RWPE1 (cell line): ENCODE measurements around the gene COL9A3.

Experiments
- CTCF ChIA-PET: fragments of 350-600 bp; sonication (Branson Sonifier 250); formaldehyde crosslinking; extraction: SDS; loops from one replicate; lab custom pipeline; 2021; lab: Yijun Ruan, JAX
- POLR2A ChIA-PET: fragments of 400-600 bp; formaldehyde crosslinking; extraction: SDS; loops from one replicate; lab custom pipeline; 2020; ENCODE audit warnings: antibody characterized with exemption; ENCODE audit not compliant: low non-redundant PET; lab: Yijun Ruan, JAX
- DNase-seq: peaks from one replicate; pipeline ENCODE4 v3.0.0; 2012; ENCODE audit warnings: low spot score
- H3K27ac ChIP-seq: fragments of 450-650 bp; 2 replicates; pipeline ENCODE4 v1.5.1; 2017
- CTCF ChIP-seq: fragments of 450-650 bp; conservative IDR thresholded peaks from 2 replicates; pipeline ENCODE4 v1.5.1; 2017; ENCODE audit warnings: low read depth, mild to moderate bottlenecking

The COL9A3 gene

GRCh38 chr20:62820208-62820961 is 3.5 kb downstream of the COL9A3 start:
- DNase-seq, result no peak
- POLR2A ChIA-PET, result no interaction called here
- H3K27ac ChIP-seq, result peak overlapping the region; percentile 69
- TF ChIP-seq CTCF, result no peak
- CTCF ChIA-PET, result interaction anchor here (0.6 to 2.5 kb wide), 2 partner anchors 12 to 131 kb away, joined by 5 to 14 read pairs; no protein-coding TSS in a partner anchor

GRCh38 chr20:62820962-62821725 is 4.3 kb downstream of the COL9A3 start:
- TF ChIP-seq CTCF, result no peak
- CTCF ChIA-PET, result no interaction called here
- POLR2A ChIA-PET, result interaction anchor here (0.5 kb wide), 1 partner anchor 16 kb away, joined by 3 read pairs; no protein-coding TSS in a partner anchor
- peak overlapping the region; percentile 69; the same call in 1 of the 2 replicates for H3K27ac ChIP-seq
- DNase-seq, result no peak

- DNase-seq, result no peak
- POLR2A ChIA-PET, result interaction anchor here (0.5 to 0.6 kb wide), 2 partner anchors 16 to 35 kb away, joined by 3 read pairs; no protein-coding TSS in a partner anchor
- TF ChIP-seq CTCF, result no peak
- CTCF ChIA-PET, result interaction anchor here (0.7 to 1.9 kb wide), 4 partner anchors 10 to 187 kb away, joined by 3 to 13 read pairs (median 6); no protein-coding TSS in a partner anchor
- H3K27ac ChIP-seq, result no peak overlapping the region
Observed at GRCh38 chr20:62821726-62822210, 4.9 kb downstream of the COL9A3 start.

- no peak for TF ChIP-seq CTCF
- DNase-seq, result no peak
- H3K27ac ChIP-seq, result peak overlapping the region; percentile 47
Observed at GRCh38 chr20:62822239-62822787, 5.5 kb downstream of the COL9A3 start.

GRCh38 chr20:62822788-62823651 is 6.2 kb downstream of the COL9A3 start:
- DNase-seq, result peak; percentile 55
- ChIA-PET POLR2A (interaction anchor here (0.6 kb wide), 2 partner anchors 128 to 137 kb away, joined by 3 read pairs; no protein-coding TSS in a partner anchor), CTCF (interaction anchor here (0.6 to 1.9 kb wide), 20 partner anchors 10 to 401 kb away, joined by 3 to 13 read pairs (median 5); partner anchors contain the start of gene TCFL5)
- TF ChIP-seq CTCF, result peak; percentile 65
- peak overlapping the region; percentile 47 for H3K27ac ChIP-seq

More at GRCh38 chr20:62822239-62822787, 5.5 kb downstream of the COL9A3 start:
- ChIA-PET CTCF (interaction anchor here (0.6 to 1.9 kb wide), 20 partner anchors 10 to 401 kb away, joined by 3 to 13 read pairs (median 5); partner anchors contain the start of gene TCFL5), POLR2A (interaction anchor here (0.6 kb wide), 3 partner anchors 35 to 136 kb away, joined by 3 read pairs; no protein-coding TSS in a partner anchor)
